Measurements from ENCODE around the gene MTHFD1L.

The MTHFD1L gene

GRCh38 chr6:151051164-151051563 lies 185.7 kb downstream of the MTHFD1L start:
- no peak for DNase-seq (ENCODE audit: low read depth)
- no peak for TF ChIP-seq CTCF (conservative IDR thresholded peaks at IDR 0.05; ENCODE audit: low read length)
- no peak overlapping the region for H3K4me3 ChIP-seq (ENCODE audit: low read length)

DNA sequence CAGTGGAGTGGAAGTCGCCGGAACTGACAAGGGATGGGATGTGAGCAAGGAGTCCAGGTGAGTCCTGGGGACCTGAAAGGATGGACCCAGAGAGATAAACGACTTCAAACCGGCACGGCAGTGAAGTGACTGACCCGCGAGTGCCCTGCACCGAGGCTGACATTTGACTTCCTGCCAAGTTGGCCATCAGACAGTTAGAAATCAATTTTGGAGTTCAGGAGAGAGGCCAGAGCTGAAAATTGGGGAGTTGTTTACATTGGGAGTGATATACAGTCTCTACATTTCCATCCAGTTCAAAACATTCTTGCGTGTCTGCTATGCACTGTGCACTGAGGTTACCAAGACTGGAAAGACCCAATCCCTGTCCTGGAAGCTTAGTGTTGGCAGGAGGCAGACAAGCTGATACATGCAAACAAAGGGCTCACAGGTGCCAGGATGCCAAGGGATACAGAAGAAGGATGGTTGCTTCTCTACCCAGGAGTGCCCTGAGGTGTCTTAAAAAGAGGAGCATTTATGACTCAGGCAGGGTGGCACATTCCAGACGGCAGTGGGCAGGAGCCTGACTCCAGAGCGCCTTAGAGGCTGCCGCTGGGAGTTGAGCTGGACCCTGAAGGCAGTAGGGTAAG lies 186.6 kb downstream of the MTHFD1L start:
- TF ChIP-seq CTCF (conservative IDR thresholded peaks at IDR 0.05; ENCODE audit: low read length) = no peak
- no peak overlapping the region for H3K4me3 ChIP-seq (ENCODE audit: low read length)
- no peak for DNase-seq (ENCODE audit: low read depth)

GRCh38 chr6:151054306-151054705 lies 188.8 kb downstream of the MTHFD1L start:
- DNase-seq (ENCODE audit: low read depth) = no peak
- H3K4me3 ChIP-seq (ENCODE audit: low read length) = no peak overlapping the region
- TF ChIP-seq CTCF (conservative IDR thresholded peaks at IDR 0.05; ENCODE audit: low read length) = no peak

- DNase-seq (ENCODE audit: low read depth) = no peak
- TF ChIP-seq CTCF (conservative IDR thresholded peaks at IDR 0.05; ENCODE audit: low read length) = no peak
- H3K4me3 ChIP-seq (ENCODE audit: low read length) = no peak overlapping the region
Measured at GRCh38 chr6:151056230-151056907, 190.9 kb downstream of the MTHFD1L start.

GRCh38 chr6:151057061-151057460 lies 191.6 kb downstream of the MTHFD1L start:
- no peak for DNase-seq (ENCODE audit: low read depth)
- no peak overlapping the region for H3K4me3 ChIP-seq (ENCODE audit: low read length)
- no peak for TF ChIP-seq CTCF (conservative IDR thresholded peaks at IDR 0.05; ENCODE audit: low read length)

GRCh38 chr6:151058021-151058733 lies 192.7 kb downstream of the MTHFD1L start:
- no peak for DNase-seq (ENCODE audit: low read depth)
- no peak for TF ChIP-seq CTCF (conservative IDR thresholded peaks at IDR 0.05; ENCODE audit: low read length)
- no peak overlapping the region for H3K4me3 ChIP-seq (ENCODE audit: low read length)

Data from AG10803 (cell line).